GM18517 (cell line): ENCODE results near the gene SSUH2.
A peak's percentile ranks its signal among the peaks of the same experiment; 100 is the strongest.
"Not testable (repeated sequence)": the region's sequence is repeated elsewhere in the genome, so short reads cannot be mapped to it uniquely, and the experiment has no call there.

Experiments used
- ATAC-seq: cut with Tn5 transposase; IDR thresholded peaks from one replicate; pipeline ENCODE4 v1.9.1; 2021; ENCODE audit warnings: mild to moderate bottlenecking, moderate library complexity; ENCODE audit not compliant: unreplicated experiment

The SSUH2 gene

GRCh38 chr3:8660175-8661118 is 15.8 kb upstream of the SSUH2 start:
- ATAC-seq: no peak

- ATAC-seq: no peak
These were observed 14.6 kb upstream of the SSUH2 start for GRCh38 chr3:8659242-8659641.

- peak; percentile 90 for ATAC-seq
These were observed 14.0 kb upstream of the SSUH2 start for GRCh38 chr3:8658306-8659212.

GRCh38 chr3:8657804-8658305 is 13.3 kb upstream of the SSUH2 start:
- ATAC-seq: no peak

- ATAC-seq: no peak
These were observed 11.6 kb upstream of the SSUH2 start for GRCh38 chr3:8656240-8656639.

- no peak for ATAC-seq
These were observed 10.8 kb upstream of the SSUH2 start for GRCh38 chr3:8655387-8655835.

GRCh38 chr3:8654572-8655329 is 10.2 kb upstream of the SSUH2 start:
- ATAC-seq: not testable (repeated sequence)

- ATAC-seq: no peak
These were observed 9.3 kb upstream of the SSUH2 start for GRCh38 chr3:8653800-8654408.

GRCh38 chr3:8652324-8652987 is 7.9 kb upstream of the SSUH2 start:
- ATAC-seq: no peak

GRCh38 chr3:8651418-8652323 is 7.1 kb upstream of the SSUH2 start:
- ATAC-seq: no peak

GRCh38 chr3:8650583-8651416 is 6.2 kb upstream of the SSUH2 start:
- ATAC-seq: no peak

GRCh38 chr3:8649757-8650156 is 5.2 kb upstream of the SSUH2 start:
- ATAC-seq: no peak

- no peak for ATAC-seq
These were observed 4.5 kb upstream of the SSUH2 start for GRCh38 chr3:8648909-8649741.

GRCh38 chr3:8647137-8647985 is 2.8 kb upstream of the SSUH2 start:
- ATAC-seq: no peak

GRCh38 chr3:8646313-8646938 is 1.8 kb upstream of the SSUH2 start:
- ATAC-seq: no peak

- no peak for ATAC-seq
These were observed 1.1 kb upstream of the SSUH2 start for GRCh38 chr3:8645712-8646111.
